Esophagus squamous epithelium (tissue), 4 donors: ENCODE measurements around the gene CDC14B.

Experiments
- CTCF ChIP-seq, 6 experiments: fragments of 450-650 bp in 4 of 6; fragments of 200-600 bp in 2 of 6; sonication (generic) in 2 of 6; IDR thresholded peaks; one replicate each; pipeline ENCODE4 v1.5.1; 2016 to 2019; ENCODE audit warnings: antibody characterized with exemption in 6 of 6, mild to moderate bottlenecking in 4 of 6, moderate library complexity in 4 of 6
- POLR2A ChIP-seq, 4 donors: fragments of 450-650 bp; IDR thresholded peaks; one replicate each; pipeline ENCODE4 v1.6.1; 2017; ENCODE audit warnings: antibody characterized with exemption in 4 of 4, mild to moderate bottlenecking in 4 of 4, moderate library complexity in 3 of 4

DNA sequence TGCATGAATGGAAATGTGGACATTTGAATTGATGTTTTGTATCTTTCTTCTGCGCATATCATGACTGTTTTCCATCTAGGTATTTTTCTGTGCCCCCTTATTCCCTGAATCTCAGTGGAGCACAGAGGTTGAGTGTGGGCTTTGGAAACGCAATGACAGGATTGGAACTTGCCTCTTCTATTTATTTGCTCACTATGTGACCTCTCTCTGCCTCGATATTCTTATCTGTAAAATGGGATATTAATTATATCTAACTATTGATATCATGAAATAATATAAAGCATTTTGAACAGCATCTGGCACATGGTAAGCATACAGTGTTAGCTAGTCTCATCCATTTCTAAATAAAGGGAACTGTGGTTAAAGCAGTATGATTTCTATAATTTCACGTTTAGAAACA lies 143.6 kb downstream of the CDC14B start:
- TF ChIP-seq CTCF (IDR thresholded peaks at IDR 0.05) (no peak), POLR2A (IDR thresholded peaks at IDR 0.05) (no peak)
